ENCODE results near the gene NR1H2.

DNA sequence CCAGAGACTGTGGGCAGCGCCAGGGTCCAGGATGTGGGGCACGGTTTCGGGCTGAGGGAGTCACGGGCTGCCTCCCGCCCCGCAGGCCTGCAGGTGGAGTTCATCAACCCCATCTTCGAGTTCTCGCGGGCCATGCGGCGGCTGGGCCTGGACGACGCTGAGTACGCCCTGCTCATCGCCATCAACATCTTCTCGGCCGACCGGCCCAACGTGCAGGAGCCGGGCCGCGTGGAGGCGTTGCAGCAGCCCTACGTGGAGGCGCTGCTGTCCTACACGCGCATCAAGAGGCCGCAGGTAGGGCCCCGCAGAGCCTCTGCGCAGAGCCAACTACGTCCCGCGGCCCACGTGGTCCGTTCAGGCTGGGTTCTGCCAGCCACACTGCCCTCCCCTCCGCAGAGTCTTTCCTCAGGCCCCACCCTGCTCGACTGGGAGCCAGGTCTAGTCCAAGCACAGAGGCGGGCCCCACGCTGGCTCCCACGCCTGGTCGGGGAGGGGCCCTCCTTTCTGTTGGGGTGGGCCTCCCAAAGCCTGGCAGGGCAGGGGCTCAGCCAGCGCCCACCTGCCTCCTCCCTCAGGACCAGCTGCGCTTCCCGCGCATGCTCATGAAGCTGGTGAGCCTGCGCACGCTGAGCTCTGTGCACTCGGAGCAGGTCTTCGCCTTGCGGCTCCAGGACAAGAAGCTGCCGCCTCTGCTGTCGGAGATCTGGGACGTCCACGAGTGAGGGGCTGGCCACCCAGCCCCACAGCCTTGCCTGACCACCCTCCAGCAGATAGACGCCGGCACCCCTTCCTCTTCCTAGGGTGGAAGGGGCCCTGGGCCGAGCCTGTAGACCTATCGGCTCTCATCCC, 5.8 kb downstream of the NR1H2 start:
- TF ChIP-seq, protein P1, sequence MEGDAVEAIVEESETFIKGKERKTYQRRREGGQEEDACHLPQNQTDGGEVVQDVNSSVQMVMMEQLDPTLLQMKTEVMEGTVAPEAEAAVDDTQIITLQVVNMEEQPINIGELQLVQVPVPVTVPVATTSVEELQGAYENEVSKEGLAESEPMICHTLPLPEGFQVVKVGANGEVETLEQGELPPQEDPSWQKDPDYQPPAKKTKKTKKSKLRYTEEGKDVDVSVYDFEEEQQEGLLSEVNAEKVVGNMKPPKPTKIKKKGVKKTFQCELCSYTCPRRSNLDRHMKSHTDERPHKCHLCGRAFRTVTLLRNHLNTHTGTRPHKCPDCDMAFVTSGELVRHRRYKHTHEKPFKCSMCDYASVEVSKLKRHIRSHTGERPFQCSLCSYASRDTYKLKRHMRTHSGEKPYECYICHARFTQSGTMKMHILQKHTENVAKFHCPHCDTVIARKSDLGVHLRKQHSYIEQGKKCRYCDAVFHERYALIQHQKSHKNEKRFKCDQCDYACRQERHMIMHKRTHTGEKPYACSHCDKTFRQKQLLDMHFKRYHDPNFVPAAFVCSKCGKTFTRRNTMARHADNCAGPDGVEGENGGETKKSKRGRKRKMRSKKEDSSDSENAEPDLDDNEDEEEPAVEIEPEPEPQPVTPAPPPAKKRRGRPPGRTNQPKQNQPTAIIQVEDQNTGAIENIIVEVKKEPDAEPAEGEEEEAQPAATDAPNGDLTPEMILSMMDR (IDR thresholded peaks at IDR 0.05 in 8 of 11, conservative IDR thresholded peaks at IDR 0.05 in 3 of 11) = no peak
- no peak for TF ChIP-seq POLR2A (IDR thresholded peaks at IDR 0.05)
- peak in 2 of 3 donors; percentile 44 to 73 for TF ChIP-seq POLR2AphosphoS5 (IDR thresholded peaks at IDR 0.05)
